ENCODE data around the gene IFI44. TPM values are rescaled to one million over a fixed set of nuclear protein-coding genes. Genes with fewer than 3 reads are reported as not detected.

IFI44 gene
- total and polyA plus RNA-seq, 2 experiments from 2014 or later: not detected

- no peaks in the 10 kb centered on the region for H3K27me3 ChIP-seq (ENCODE audit: insufficient read depth)
- peaks cover 10% of the 10 kb centered on the region; the same call in 2 of the 3 replicates for H3K9me3 Mint-ChIP-seq
- no peak for TF ChIP-seq STAT1 (IDR thresholded peaks at IDR 0.05; ENCODE audit: unreplicated experiment)
- no peak for TF ChIP-seq ETS1 (IDR thresholded peaks at IDR 0.05)
- TF ChIP-seq EZH2 (IDR thresholded peaks at IDR 0.05; ENCODE audit: low read depth, unreplicated experiment): no peak
- TF ChIP-seq ZNF331 (CRISPR knock-in tag; IDR thresholded peaks at IDR 0.05; ENCODE audit: low read depth): no peak
- TF ChIP-seq ZNF114 (CRISPR knock-in tag; IDR thresholded peaks at IDR 0.05): no peak
- no peak for TF ChIP-seq POLR2AphosphoS5 (IDR thresholded peaks at IDR 0.05; ENCODE audit: low read depth)
- TF ChIP-seq NANOG (IDR thresholded peaks at IDR 0.05; ENCODE audit: borderline replicate concordance): no peak
- TF ChIP-seq EZH2phosphoT487 (IDR thresholded peaks at IDR 0.05; ENCODE audit: unreplicated experiment): no peak
- no peak for TF ChIP-seq ZNF462 (CRISPR knock-in tag; IDR thresholded peaks at IDR 0.05)
- no peak for TF ChIP-seq CTCF (conservative IDR thresholded peaks at IDR 0.05; ENCODE audit: low read depth in 2 of 2)
- TF ChIP-seq CREB1 (CRISPR knock-in tag; IDR thresholded peaks at IDR 0.05; ENCODE audit: low read depth): no peak
- TF ChIP-seq JUNB (IDR thresholded peaks at IDR 0.05; ENCODE audit: unreplicated experiment): no peak
- no peak for TF ChIP-seq REST (IDR thresholded peaks at IDR 0.05; ENCODE audit: unreplicated experiment)
These were observed 50.2 kb downstream of the IFI44 start for GRCh38 chr1:78699813-78700212.

More at GRCh38 chr1:78699813-78700212, 50.2 kb downstream of the IFI44 start:
- Histone ChIP-seq H3K4me2 (no peak overlapping the region), H3F3A (replicated peaks; ENCODE audit: low read depth) (no peaks in the 10 kb centered on the region), H3K27ac (ENCODE audit: low read depth) (no peak overlapping the region), H4K20me1 (replicated peaks; ENCODE audit: insufficient read depth) (0 out of 2 replicates have a peak, but pooled peaks cover 4% of the 10 kb centered on the region), H3K4me1 (ENCODE audit: insufficient read depth) (no peaks in the 10 kb centered on the region), H3K9me2 (ENCODE audit: insufficient read depth) (no peaks in the 10 kb centered on the region), H3K79me2 (replicated peaks; ENCODE audit: insufficient read depth) (no peaks in the 10 kb centered on the region), H2AFZ (no peak overlapping the region), H3K4me3 (no peak overlapping the region), H3K36me3 (ENCODE audit: insufficient read depth) (no peaks in the 10 kb centered on the region)
- H3K4me3 Mint-ChIP-seq: no peak overlapping the region
- DNase-seq (ENCODE audit: low spot score) (no peak), ATAC-seq (no peak)
- no peak overlapping the region for H3K27ac Mint-ChIP-seq
- peaks cover 2% of the 10 kb centered on the region for H3K27me3 Mint-ChIP-seq (ENCODE audit: insufficient read depth, low read depth, poor library complexity)
- H3K36me3 Mint-ChIP-seq (ENCODE audit: low read depth): peaks cover 5% of the 10 kb centered on the region; the same call in 2 of the 3 replicates
- H3K4me1 Mint-ChIP-seq: no peaks in the 10 kb centered on the region; the same call in 2 of the 3 replicates

Measured in GM23338 (cell line).